GM21576 (cell line): ENCODE results near the gene SMCO2.
"Not testable (repeated sequence)": the region's sequence is repeated elsewhere in the genome, so short reads cannot be mapped to it uniquely, and the experiment has no call there.

Experiments
- ATAC-seq: cut with Tn5 transposase; IDR thresholded peaks from one replicate; pipeline ENCODE4 v1.9.1; 2021; ENCODE audit warnings: mild to moderate bottlenecking, moderate library complexity; ENCODE audit not compliant: unreplicated experiment

Gene SMCO2

DNA sequence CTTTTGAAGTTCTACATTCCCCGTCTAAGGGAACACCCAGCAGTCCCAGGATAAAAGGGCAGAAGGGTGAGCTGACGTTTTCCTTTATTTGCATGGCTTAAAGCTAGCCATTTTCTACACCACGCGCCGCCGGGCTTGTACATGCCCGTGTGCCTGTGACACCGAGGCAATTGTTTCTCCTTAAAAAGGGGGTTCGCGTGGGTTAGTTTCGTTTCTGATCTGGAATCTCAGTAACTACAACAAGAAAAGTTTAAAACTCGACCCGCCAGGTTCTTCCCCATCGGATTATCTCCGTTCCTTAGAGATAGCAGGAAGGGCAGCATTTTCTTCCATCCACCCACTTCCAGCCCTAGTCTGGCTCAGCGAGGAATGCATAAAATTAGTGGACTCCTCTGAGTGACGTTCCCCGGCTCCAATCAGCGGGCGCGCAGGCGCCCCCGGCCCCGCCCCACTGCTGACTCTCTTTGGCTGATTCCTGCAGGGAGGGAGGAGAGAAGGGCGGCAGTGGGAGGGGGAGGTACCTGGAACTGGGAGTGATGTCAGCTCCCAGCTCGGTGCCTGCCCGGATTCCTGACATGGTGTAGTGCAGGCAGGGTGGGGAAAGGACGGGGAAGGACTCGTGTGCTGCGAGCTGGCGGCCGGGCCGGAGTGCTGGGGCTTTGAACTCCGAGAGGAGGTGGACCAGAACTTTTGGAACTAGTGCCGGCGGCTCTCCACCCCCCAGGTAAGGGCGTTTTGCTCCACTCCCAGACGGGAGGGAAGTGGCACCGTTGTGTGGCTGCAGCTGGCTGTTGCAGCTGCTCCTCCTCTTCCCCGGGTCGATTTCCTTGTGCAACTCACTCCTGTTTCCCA is 77.3 kb downstream of the SMCO2 start, which contains the start of gene PPFIBP1:
TSS of gene PPFIBP1 (plus strand) at position 565 of the 852 bp plus-strand sequence. CDS start 109,191 bp downstream, outside the sequence.
- peak; percentile 92 for ATAC-seq

- no peak for ATAC-seq
These were observed 77.9 kb downstream of the SMCO2 start for GRCh38 chr12:27524494-27524835.

GRCh38 chr12:27524839-27525753 is 78.6 kb downstream of the SMCO2 start:
- ATAC-seq = no peak

GRCh38 chr12:27527512-27527911 is 81.0 kb downstream of the SMCO2 start:
- no peak for ATAC-seq

- no peak for ATAC-seq
These were observed 82.3 kb downstream of the SMCO2 start for GRCh38 chr12:27528788-27529187.

GRCh38 chr12:27530157-27530922 is 83.8 kb downstream of the SMCO2 start:
- ATAC-seq = no peak

DNA sequence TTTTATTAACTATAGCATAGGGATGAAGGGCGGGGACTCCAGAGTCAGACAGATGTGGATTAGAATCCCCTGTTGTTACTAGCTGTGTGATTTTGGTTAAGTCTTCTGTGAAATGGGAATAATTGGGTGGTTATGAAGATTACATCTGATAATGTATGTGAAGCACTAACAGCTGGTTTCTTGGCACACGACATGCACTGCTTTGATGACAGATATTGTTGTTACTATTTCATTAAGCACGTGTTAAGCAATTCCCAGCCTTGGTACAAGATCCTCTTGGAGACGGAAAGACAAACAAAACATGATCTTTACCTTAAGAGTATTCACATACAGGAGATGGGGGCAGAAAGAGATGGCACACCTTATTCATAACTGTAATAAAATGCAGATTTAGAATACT is 85.4 kb downstream of the SMCO2 start:
- ATAC-seq = no peak

- peak; percentile 50 for ATAC-seq
These were observed 87.7 kb downstream of the SMCO2 start for GRCh38 chr12:27534060-27534764.

DNA sequence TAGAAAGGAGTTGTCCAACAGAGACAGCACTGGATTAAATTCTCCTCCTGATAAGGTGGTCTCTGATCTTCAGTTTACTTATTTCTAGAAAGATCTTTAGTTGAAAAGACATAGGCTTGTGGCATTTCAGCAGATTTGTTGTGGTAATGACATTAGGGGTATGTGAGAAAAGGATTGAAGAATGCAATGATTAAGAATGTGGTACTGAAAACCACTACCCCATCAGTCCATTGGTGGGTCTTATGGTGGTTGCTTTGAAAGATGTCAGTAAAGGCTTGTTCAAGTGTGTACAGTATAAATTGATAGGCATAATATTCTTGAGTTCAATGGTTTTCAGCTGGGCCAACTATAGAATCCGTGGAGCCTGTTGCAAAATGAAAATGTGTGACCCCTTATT is 88.2 kb downstream of the SMCO2 start:
- ATAC-seq = no peak

- no peak for ATAC-seq
These were observed 88.8 kb downstream of the SMCO2 start for GRCh38 chr12:27535318-27535717.

GRCh38 chr12:27537855-27538675 is 91.5 kb downstream of the SMCO2 start:
- no peak for ATAC-seq

DNA sequence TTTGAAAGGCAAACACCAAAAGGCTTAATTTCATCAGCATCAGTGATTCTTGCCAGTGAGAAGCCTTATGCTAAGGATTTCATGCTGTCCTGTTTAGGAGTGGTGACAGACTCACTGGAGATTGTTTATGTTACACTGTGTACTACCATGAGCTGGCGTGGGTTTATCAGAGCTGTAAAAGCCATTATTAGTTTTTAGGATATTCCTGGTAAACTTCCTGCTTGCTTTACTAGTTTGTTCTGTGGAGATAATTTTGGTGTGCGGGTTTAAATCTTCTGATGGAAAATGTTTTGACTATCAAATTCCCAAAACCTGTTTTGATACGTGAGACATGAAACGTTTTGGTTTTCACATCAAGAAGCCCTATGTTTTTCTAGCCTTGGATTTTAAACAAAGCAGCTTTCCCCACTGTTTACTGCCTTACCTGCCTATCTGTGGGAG is 92.7 kb downstream of the SMCO2 start:
- ATAC-seq = no peak

DNA sequence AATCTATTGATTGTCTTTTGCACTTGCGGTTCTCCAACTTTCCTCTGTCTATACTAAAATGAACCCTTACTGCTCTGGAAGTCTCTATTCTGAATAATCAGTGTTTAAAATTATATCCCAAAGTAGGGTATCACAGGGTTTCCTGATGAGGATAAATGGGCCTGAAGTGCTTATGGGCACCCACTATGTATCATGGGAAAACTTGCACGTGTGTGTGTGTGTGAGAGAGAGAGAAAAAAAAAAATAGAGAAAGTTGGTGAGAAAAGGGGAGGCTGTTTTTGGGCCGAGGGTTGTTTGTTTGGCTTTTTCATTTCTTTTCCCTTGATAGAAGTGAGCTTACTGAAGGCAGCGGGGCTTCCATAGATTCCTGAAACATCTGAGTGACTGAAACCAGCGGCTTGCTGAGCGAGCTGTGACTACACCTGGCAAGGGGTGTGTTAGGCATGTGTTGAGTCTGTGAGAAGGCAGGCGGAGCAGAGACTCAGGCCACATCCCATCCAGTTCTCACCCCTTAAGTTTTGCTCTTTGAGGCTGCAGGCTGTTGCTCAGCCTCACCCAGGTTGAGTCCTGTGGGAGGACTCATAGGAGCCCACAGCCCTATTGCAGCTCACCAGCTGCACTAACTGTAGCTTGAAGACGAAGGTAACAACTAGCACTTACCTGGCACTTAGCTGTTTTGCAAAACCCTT is 94.6 kb downstream of the SMCO2 start:
- ATAC-seq = no peak

GRCh38 chr12:27542628-27543027 is 96.1 kb downstream of the SMCO2 start:
- ATAC-seq = no peak

- ATAC-seq = not testable (repeated sequence)
These were observed 98.3 kb downstream of the SMCO2 start for GRCh38 chr12:27544858-27545257.

DNA sequence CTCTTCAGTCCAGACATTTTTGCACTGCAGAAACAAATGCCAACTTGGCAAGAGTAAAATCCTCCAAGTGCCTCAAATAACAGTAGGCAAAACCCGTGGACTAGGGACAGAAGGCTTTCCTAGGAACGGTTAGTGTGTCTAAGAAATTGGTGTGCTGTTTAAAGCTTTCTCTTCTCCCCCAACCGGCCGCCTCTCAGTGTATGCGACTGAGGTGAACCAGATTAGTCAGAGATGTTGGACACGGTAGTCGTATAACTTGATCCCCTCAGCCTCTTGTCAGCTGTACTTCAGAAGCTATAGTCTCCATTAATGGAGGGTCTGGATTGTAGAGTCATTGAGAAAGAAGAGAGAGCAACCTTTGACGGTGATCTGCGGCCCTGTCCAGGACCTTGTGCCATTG is 99.1 kb downstream of the SMCO2 start:
- no peak for ATAC-seq

- ATAC-seq = no peak
These were observed 101.1 kb downstream of the SMCO2 start for GRCh38 chr12:27547592-27547991.

DNA sequence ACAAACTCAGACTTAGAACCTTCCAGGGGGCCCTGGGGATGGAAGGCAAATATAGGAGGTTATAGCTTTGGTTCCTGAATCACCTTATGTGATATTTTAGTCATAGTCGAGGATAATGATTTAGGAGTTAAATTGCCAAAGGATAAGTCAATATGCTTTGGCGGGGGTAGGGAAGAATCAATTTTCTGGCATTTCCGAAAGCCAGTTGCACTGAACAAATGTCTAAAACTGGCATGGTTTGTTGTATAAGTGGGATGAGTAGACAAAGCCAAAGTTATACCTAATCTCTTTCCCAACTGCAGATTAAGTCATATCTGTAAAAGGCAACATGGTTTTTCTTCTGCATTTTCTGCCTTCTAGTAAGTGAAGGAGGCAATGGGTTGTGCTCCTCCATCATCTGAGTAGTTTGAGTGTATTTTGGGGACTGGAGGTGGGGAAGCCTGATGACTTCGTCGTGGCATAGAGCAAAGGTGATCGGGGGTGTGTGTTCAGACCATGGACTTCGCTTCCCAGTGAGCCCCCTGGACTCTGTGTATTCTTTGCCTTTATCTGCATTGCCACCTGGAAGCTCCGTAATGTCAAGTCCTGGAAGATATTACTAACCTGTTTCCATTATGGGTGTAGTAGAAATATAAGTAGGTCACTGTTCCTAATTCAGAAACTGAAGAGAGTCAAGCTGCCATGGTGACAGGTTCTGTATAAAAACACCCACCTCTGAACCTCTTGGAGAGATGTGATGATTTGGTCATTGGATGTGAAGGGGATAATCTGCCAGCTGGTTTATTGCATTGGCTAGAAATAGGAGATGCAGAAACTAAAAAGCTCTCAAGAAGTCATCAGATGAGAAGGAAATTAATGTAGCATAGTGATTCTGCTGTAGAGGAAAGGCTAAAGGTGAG is 102.0 kb downstream of the SMCO2 start:
- ATAC-seq = no peak
